Aorta (tissue), 5 donors: ENCODE measurements around the gene MCU. TPM values are rescaled to one million over a fixed set of nuclear protein-coding genes. Genes with fewer than 3 reads are reported as not detected.

ENCODE experiments used
- ATAC-seq: fragments of 200-7000 bp; cut with Tn5 transposase; one replicate; pipeline ENCODE4 v1.9.1; 2022; ENCODE audit warnings: moderate library complexity; ENCODE audit not compliant: low FRiP score
- DNase-seq, 2 donors: peaks; one replicate each; pipeline ENCODE4 v3.0.0-alpha.2; 2020
- H3K27ac ChIP-seq, 2 donors: one replicate each; pipeline ENCODE4 v1.5.1; 2013; ENCODE audit warnings: low read length in 2 of 2, mild to moderate bottlenecking in 2 of 2, moderate library complexity in 2 of 2, control low read depth in 1 of 2, inconsistent platforms in 1 of 2, low read depth in 1 of 2
- H3K27me3 ChIP-seq, 2 donors: one replicate each; pipeline ENCODE4 v1.6.1; 2013; ENCODE audit warnings: control low read depth in 1 of 2, low read length in 1 of 2, mild to moderate bottlenecking in 1 of 2, moderate library complexity in 1 of 2; ENCODE audit not compliant: insufficient read depth in 2 of 2, control insufficient read depth in 1 of 2
- H3K36me3 ChIP-seq, 2 donors: one replicate each; pipeline ENCODE4 v1.6.1; 2013; ENCODE audit warnings: control low read depth in 1 of 2, low read length in 1 of 2, mild to moderate bottlenecking in 1 of 2; ENCODE audit not compliant: insufficient read depth in 2 of 2, control insufficient read depth in 1 of 2
- H3K4me1 ChIP-seq, 2 donors: one replicate each; pipeline ENCODE4 v1.6.1; 2013; ENCODE audit warnings: low read length in 2 of 2, control low read depth in 1 of 2, mild to moderate bottlenecking in 1 of 2, moderate library complexity in 1 of 2; ENCODE audit not compliant: insufficient read depth in 2 of 2, control insufficient read depth in 1 of 2
- H3K4me3 ChIP-seq, 2 donors: one replicate each; pipeline ENCODE4 v1.5.1; 2013; ENCODE audit warnings: low read length in 2 of 2, control low read depth in 1 of 2, mild to moderate bottlenecking in 1 of 2
- H3K9me3 ChIP-seq: one replicate; pipeline ENCODE4 v1.6.1; 2013; ENCODE audit warnings: mild to moderate bottlenecking, low read length; ENCODE audit not compliant: control insufficient read depth
- WGBS, 2 donors: extraction: QIAGEN DNeasy Blood & Tissue Kit; methylation state at CpG; one replicate each; pipeline ENCODE4 v1.1.7; 2013; 5-methylcytosine and 5-hydroxymethylcytosine counted together
- intact Hi-C, 2 donors: fragments of 100-400 bp; cut with DNase I; formaldehyde crosslinking; loops; one replicate each; pipeline versions ENCODE4 v1.14.2 to v1.15.0; 2022
- polyA plus RNA-seq, 2 donors: library from polyadenylated mRNA; stranded (reverse); fragments of 200-250 nt; gene quantifications; one replicate each; pipeline ENCODE4 v1.2.3, GENCODE V29; 2013
- total RNA-seq, 2 donors: library from RNA; stranded (reverse); fragmentation: NEBNext Ultra II Directional; extraction: Animal tissue kit (Norgen Biotek cat#: 25700); gene quantifications; one replicate each; pipeline ENCODE4 v1.2.1, GENCODE V29; 2021
- donor health status: healthy with polysubstance abuse.
- donor health status: Bipolar disorder and iron deficiency.
- donor health status: DM: no; HTN: no; CAD: no.
- donor health status: DM: no; HTN: no; CAD: no.
- donor health status: DM: yes; HTN: yes; CAD: no.

MCU gene
- total and polyA plus RNA-seq, 4 donors: 18.3 to 45.6 (median 26.6) TPM

DNA sequence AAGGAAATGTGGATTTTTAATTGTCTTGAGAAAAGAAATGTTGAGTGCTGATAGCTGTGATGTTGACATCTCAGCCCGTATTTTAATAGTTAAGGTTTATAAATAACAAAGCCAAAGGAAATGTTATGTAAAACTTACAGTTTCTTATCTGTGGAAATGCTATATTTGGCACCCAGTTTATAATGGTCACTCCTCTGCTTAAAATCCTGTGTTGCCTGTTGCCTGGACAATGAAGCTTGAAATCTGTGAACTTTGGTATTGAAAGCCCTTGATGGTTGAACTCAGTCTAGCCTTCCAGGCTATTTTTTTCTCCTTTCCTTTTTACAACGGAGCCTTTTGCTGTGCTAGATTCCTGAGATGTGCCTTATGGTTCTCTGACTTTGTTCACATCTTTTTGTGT is 46.5 kb downstream of the MCU start:
- H3K4me1 ChIP-seq: no peaks in the 10 kb centered on the region
- peak overlapping the region in 1 of 2 donors; percentile 11 for H3K27ac ChIP-seq
- intact Hi-C loops: loop anchor here (5.0 kb wide), 2 partner anchors 36 to 46 kb away; partner anchors contain the start of gene MCU (in 1 of the 2)
- ATAC-seq (peak; percentile 65), DNase-seq (no peak)
- no peaks in the 10 kb centered on the region for H3K27me3 ChIP-seq
- H3K9me3 ChIP-seq: no peaks in the 10 kb centered on the region
- WGBS, 2 donors: 3% methylated on average over 2 of the region's 2 CpGs
- no peaks in the 10 kb centered on the region for H3K36me3 ChIP-seq
- H3K4me3 ChIP-seq: no peak overlapping the region

DNA sequence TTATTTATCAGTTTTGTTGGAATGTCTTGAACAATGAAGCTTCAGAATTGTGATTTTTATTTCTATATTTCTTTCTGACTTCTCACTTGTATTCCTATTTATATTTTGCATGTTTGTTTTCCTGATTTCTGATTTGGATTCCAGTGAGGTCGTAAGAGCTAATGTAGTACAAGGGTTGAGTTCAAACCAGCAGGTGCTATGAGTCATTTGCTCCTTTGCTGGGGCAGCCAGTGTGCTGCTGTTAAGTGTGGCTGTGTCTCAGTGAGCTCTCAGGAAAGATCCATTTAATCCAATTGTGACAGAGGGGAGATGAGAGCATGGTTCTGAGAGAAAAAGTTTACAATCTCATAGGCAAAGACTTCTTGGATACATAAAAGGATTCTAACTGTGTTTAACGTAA is 48.6 kb downstream of the MCU start:
- intact Hi-C loops: no loop called here
- Histone ChIP-seq H3K9me3 (no peaks in the 10 kb centered on the region), H3K4me3 (no peak overlapping the region), H3K36me3 (no peaks in the 10 kb centered on the region), H3K27ac (no peak overlapping the region), H3K27me3 (no peaks in the 10 kb centered on the region), H3K4me1 (peaks cover 0 to 2% of the 10 kb centered on the region in 2 donors)
- ATAC-seq: peak; percentile 65
- 44 to 45% methylated on average over 2 of the region's 2 CpGs for WGBS, 2 donors
- no peak for DNase-seq

DNA sequence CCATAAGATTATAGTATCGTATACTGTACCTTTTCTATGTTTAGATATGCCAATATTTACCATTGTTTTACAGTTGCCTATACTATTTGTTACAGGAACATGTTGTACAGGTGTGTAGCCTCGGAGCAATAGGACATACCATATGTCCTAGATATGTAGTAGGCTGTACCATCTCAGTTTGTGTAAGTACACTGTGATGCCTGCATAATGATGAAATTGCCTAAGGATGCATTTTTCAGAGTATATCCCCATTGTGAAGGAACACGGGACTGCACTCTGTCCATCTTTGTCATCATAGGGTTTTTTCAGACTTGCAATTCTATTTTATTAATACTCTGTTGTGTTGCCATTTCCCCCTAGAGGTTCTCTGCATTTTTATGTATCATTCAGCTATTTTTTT is 50.1 kb downstream of the MCU start:
- no peak for DNase-seq
- Histone ChIP-seq H3K4me3 (no peak overlapping the region), H3K36me3 (no peaks in the 10 kb centered on the region), H3K9me3 (no peaks in the 10 kb centered on the region), H3K4me1 (peaks cover 2% of the 10 kb centered on the region in 2 donors), H3K27me3 (no peaks in the 10 kb centered on the region), H3K27ac (no peak overlapping the region)
- WGBS, 2 donors: 88 to 94% methylated on average over 3 of the region's 3 CpGs
- intact Hi-C loops: no loop called here
- no peak for ATAC-seq

DNA sequence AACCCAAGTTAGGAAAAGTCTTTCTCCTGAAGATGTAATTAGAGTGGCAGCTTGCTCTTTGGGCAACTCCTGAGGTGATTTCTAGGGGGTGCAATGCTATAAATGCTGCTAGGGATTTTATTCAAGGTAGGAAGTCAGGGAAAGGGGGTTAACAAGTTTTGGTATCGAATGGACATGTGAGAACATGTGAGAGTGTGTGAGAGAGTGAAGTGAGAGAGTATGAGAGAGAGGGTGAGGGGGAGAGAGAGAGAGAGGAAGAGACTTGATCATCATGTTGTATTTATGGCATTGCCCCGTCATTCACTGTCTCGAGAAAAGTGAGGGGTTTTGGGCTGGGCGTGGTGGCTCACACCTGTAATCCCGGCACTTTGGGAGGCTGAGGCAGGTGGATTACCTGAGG is 50.9 kb downstream of the MCU start:
- ATAC-seq: no peak
- WGBS, 2 donors: 94 to 97% methylated on average over 5 of the region's 5 CpGs

DNA sequence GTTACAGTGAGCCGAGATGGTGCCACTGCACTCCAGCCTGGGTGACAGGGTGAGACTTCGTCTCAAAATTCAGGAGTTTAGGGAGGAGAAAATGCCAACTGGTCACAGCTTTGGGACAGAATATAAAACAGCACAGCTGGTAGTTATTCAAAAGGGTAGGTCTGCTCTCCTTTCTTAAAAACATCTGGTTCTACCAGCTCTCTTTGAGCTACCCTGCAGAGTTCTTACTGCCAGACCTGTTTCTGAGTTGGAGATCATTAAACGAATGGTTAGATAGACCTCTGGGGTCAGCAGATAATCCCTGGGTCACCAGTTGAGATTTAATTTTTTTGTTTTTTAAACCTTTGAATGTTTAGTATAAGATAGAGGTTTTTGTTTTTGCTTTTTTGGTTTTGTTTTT is 52.6 kb downstream of the MCU start:
- no peak for DNase-seq
- intact Hi-C loops: no loop called here
- Histone ChIP-seq H3K27me3 (no peaks in the 10 kb centered on the region), H3K4me3 (no peak overlapping the region), H3K9me3 (no peaks in the 10 kb centered on the region), H3K36me3 (no peaks in the 10 kb centered on the region), H3K27ac (peak overlapping the region in 1 of 2 donors; percentile 57), H3K4me1 (peaks cover 2% of the 10 kb centered on the region in 2 donors)
- WGBS, 2 donors: 4 to 11% methylated on average over 3 of the region's 3 CpGs
- no peak for ATAC-seq

More for the DNA sequence above, 50.9 kb downstream of the MCU start:
- Histone ChIP-seq H3K27me3 (no peaks in the 10 kb centered on the region), H3K4me1 (peaks cover 2% of the 10 kb centered on the region in 2 donors), H3K36me3 (no peaks in the 10 kb centered on the region), H3K9me3 (no peaks in the 10 kb centered on the region), H3K27ac (no peak overlapping the region), H3K4me3 (no peak overlapping the region)
- DNase-seq: no peak
- intact Hi-C loops: no loop called here

DNA sequence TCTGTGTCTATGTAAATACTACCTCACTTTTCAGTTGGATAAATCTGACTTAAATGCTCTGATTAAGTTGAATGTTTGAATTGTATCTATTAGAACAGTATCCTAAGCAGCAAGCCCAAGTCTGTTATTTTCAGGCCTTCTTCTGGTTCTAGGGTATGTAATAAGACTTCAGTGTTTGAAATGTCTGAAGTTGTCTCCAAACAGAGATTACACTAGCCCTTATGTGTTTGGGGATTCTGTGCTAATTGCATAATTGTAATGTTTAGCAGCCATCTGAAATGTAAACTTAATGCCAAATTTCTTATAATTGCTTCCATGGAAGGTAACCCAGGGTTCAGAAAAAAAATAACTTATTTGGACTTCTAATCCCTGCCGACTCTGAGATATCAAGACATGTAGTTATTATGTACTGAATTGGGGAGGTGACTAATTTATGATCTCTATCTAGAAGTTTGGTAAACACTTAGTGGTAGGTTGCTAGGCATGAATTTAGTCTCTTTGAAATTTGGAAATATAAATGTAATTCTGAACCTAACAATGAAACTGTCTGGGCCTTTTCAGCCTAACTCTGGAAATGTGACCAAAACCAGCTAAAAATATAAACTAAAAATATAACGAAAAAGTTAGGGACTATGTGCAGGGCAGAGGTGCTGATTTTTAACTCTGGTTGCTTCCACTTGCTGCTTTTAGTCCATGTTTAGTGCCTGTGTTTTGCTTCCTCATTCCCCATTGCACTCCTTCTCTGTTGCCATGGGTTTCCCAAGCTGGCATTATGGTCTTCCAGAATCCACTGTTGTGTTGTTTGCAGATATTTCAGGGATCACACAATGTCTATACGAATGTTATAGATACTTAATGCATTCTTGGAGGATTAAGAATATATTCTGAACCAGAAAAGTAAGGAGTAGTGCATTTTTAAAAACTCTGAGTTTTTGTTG is 54.8 kb downstream of the MCU start:
- Histone ChIP-seq H3K9me3 (no peaks in the 10 kb centered on the region), H3K27ac (peak overlapping the region in 1 of 2 donors; percentile 14), H3K36me3 (no peaks in the 10 kb centered on the region), H3K4me3 (no peak overlapping the region), H3K27me3 (no peaks in the 10 kb centered on the region), H3K4me1 (peaks cover 2 to 3% of the 10 kb centered on the region in 2 donors)
- no peak for DNase-seq
- WGBS, 2 donors: 4 to 6% methylated on average over 3 of the region's 3 CpGs
- no peak for ATAC-seq
- intact Hi-C loops: no loop called here

DNA sequence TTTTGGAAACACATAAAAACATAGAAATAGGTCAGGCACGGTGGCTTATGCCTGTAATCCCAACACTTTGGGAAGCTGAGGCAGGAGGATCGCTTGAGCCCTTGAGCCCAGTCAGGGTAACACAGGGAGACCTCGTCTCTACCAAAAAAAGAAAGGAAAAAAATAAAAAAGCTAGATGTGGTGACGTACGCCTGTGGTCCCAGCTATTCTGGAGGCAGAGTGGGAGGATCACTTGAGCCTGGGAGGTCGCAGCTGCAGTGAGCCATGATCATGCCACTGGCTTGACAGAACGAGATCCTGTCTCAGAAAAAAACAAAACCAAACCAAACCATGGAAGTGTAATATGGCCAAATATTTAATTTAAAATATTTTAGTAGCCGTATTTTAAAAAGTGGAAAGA is 55.6 kb downstream of the MCU start:
- no peak for ATAC-seq
- 63 to 67% methylated on average over 8 of the region's 8 CpGs for WGBS, 2 donors
- H3K4me1 ChIP-seq: peaks cover 2 to 5% of the 10 kb centered on the region in 2 donors
- intact Hi-C loops: no loop called here
- H3K36me3 ChIP-seq: no peaks in the 10 kb centered on the region
- no peak overlapping the region for H3K4me3 ChIP-seq
- H3K27me3 ChIP-seq: no peaks in the 10 kb centered on the region
- no peak overlapping the region for H3K27ac ChIP-seq
- no peak for DNase-seq
- no peaks in the 10 kb centered on the region for H3K9me3 ChIP-seq

DNA sequence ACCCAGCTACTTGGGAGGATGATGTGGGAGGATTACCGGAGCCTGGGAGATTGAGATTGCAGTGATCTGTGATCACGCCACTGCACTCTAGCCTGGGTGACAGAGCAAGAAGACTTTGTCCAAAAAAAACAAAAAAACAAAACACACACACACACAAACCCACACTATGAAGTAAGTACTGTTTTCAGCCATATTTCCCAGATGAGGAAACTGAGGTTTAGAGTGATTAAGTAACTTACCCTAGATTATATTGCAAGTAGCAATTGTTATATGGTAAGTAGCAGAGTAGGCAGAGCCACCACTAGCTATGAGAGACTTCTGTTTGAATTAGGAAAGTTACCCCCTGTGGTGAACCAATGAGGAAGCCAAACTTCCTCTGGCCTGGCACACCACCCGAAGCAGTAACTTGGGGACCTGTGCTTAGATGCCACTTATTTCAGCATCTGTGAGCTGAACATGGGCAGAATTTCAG is 61.9 kb downstream of the MCU start:
- ATAC-seq: no peak
- 73 to 76% methylated on average over 3 of the region's 3 CpGs for WGBS, 2 donors
- intact Hi-C loops: no loop called here

More for the DNA sequence above, 61.9 kb downstream of the MCU start:
- no peak for DNase-seq
- Histone ChIP-seq H3K9me3 (no peaks in the 10 kb centered on the region), H3K27ac (no peak overlapping the region), H3K36me3 (no peaks in the 10 kb centered on the region), H3K4me3 (no peak overlapping the region), H3K4me1 (peaks cover 2 to 3% of the 10 kb centered on the region in 2 donors), H3K27me3 (no peaks in the 10 kb centered on the region)
